Sigmoid colon (tissue), 3 donors: ENCODE results near the gene NSMCE3.

Source experiments
- CTCF ChIP-seq, 4 experiments: fragments of 450-650 bp in 3 of 4; fragments of 200-600 bp in 1 of 4; IDR thresholded peaks; one replicate each; pipeline ENCODE4 v1.5.1; 2016 to 2019; ENCODE audit warnings: antibody characterized with exemption in 4 of 4, mild to moderate bottlenecking in 3 of 4, moderate library complexity in 2 of 4
- POLR2A ChIP-seq, 2 donors: fragments of 450-650 bp; IDR thresholded peaks; one replicate each; pipeline ENCODE4 v1.6.1; 2016; ENCODE audit warnings: antibody characterized with exemption in 2 of 2, mild to moderate bottlenecking in 2 of 2, moderate library complexity in 2 of 2

- TF ChIP-seq CTCF (IDR thresholded peaks at IDR 0.05) = no peak
- TF ChIP-seq POLR2A (IDR thresholded peaks at IDR 0.05) = no peak
Observed at GRCh38 chr15:29283381-29283780, 13.8 kb upstream of the NSMCE3 start.
